HepG2 (cell line): ENCODE measurements around the gene LGALS8. TPM values are rescaled to one million over a fixed set of nuclear protein-coding genes. Genes with fewer than 3 reads are reported as not detected.

ENCODE experiments used
- ASH2L ChIP-seq: fragments of 300-600, 200-600 bp; sonication (generic); IDR thresholded peaks from 2 replicates; pipeline ENCODE4 v1.7.0; 2017; ENCODE audit warnings: low read depth, mild to moderate bottlenecking, moderate library complexity, mixed read lengths, low read length; ENCODE audit not compliant: insufficient read length
- DPF2 ChIP-seq: sonication (generic); formaldehyde crosslinking; IDR thresholded peaks from 2 replicates; pipeline ENCODE4 v1.4.0; 2020; ENCODE audit warnings: mild to moderate bottlenecking, low read depth, missing genetic modification reagents, borderline replicate concordance
- DR1 ChIP-seq: sonication (generic); formaldehyde crosslinking; IDR thresholded peaks from 2 replicates; pipeline ENCODE4 v1.8.0; 2021; ENCODE audit warnings: mild to moderate bottlenecking, missing genetic modification reagents, inconsistent platforms
- EHMT2 ChIP-seq: fragments of 200-600 bp; sonication (generic); IDR thresholded peaks from 2 replicates; pipeline ENCODE4 v1.7.0; 2017; ENCODE audit warnings: antibody characterized with exemption, low read depth, low read length, borderline replicate concordance
- HDAC2 ChIP-seq: sonication (generic); formaldehyde crosslinking; IDR thresholded peaks from 2 replicates; pipeline ENCODE4 v1.4.0; 2020; ENCODE audit warnings: missing genetic modification reagents
- HNRNPLL ChIP-seq: fragments of 200-400 bp; formaldehyde crosslinking; IDR thresholded peaks from 2 replicates; pipeline ENCODE4 v1.6.1; 2017; ENCODE audit warnings: mild to moderate bottlenecking, low read depth, low read length; ENCODE audit not compliant: poor library complexity, severe bottlenecking
- HOXA5 ChIP-seq: sonication (generic); formaldehyde crosslinking; IDR thresholded peaks from 2 replicates; pipeline ENCODE4 v1.4.0; 2020; ENCODE audit warnings: missing genetic modification reagents
- KAT8 ChIP-seq: IDR thresholded peaks from 2 replicates; pipeline ENCODE4 v1.6.1; 2016; ENCODE audit warnings: missing genetic modification reagents, missing compliant biosample characterization
- KDM5A ChIP-seq: fragments of 200-600 bp; sonication (generic); IDR thresholded peaks from 2 replicates; pipeline ENCODE4 v1.7.0; 2018; ENCODE audit warnings: antibody characterized with exemption, mild to moderate bottlenecking, low read length, borderline replicate concordance
- KLF12 ChIP-seq: sonication (generic); formaldehyde crosslinking; IDR thresholded peaks from 2 replicates; pipeline ENCODE4 v1.4.0; 2020; ENCODE audit warnings: missing genetic modification reagents, borderline replicate concordance
- MAZ ChIP-seq, 2 experiments: sonication (generic) in 1 of 2; formaldehyde crosslinking in 1 of 2; IDR thresholded peaks; 2 replicates each; pipeline versions ENCODE4 v1.5.0 to v1.6.1; 2012 to 2020; ENCODE audit warnings: low read depth in 2 of 2, mild to moderate bottlenecking in 2 of 2, borderline replicate concordance in 1 of 2, improper control_type of control experiment in 1 of 2, low read length in 1 of 2, missing genetic modification reagents in 1 of 2, moderate library complexity in 1 of 2
- MEIS1 ChIP-seq: sonication (generic); formaldehyde crosslinking; IDR thresholded peaks from 2 replicates; pipeline ENCODE4 v1.9.0; 2021; ENCODE audit warnings: mild to moderate bottlenecking, missing genetic modification reagents, moderate library complexity, borderline replicate concordance
- PHF5A ChIP-seq: IDR thresholded peaks from one replicate; pipeline ENCODE4 v1.6.1; 2018; ENCODE audit warnings: low read depth, missing genetic modification reagents; ENCODE audit not compliant: unreplicated experiment
- POLR2A ChIP-seq, 2 experiments: IDR thresholded peaks; 2 replicates each; pipeline ENCODE4 v1.6.1; 2011; ENCODE audit warnings: low read depth in 2 of 2, low read length in 2 of 2, mild to moderate bottlenecking in 1 of 2, moderate library complexity in 1 of 2; ENCODE audit not compliant: insufficient read depth in 1 of 2
- THAP11 ChIP-seq: IDR thresholded peaks from 2 replicates; pipeline ENCODE4 v1.6.1; 2016; ENCODE audit warnings: missing biosample characterization, missing genetic modification reagents
- YEATS4 ChIP-seq: sonication (generic); formaldehyde crosslinking; IDR thresholded peaks from 2 replicates; pipeline ENCODE4 v1.4.0; 2020; ENCODE audit warnings: missing genetic modification reagents, borderline replicate concordance
- YY1 ChIP-seq: IDR thresholded peaks from 2 replicates; pipeline ENCODE4 v1.6.1; 2011; ENCODE audit warnings: low read length, low read depth, moderate library complexity, mild to moderate bottlenecking; ENCODE audit not compliant: insufficient read depth, insufficient replicate concordance
- ZEB1 ChIP-seq: IDR thresholded peaks from 2 replicates; pipeline ENCODE4 v1.6.1; 2012; ENCODE audit warnings: mild to moderate bottlenecking, low read depth, inconsistent platforms; ENCODE audit not compliant: insufficient replicate concordance
- ZFAT ChIP-seq: sonication (generic); formaldehyde crosslinking; conservative IDR thresholded peaks from 2 replicates; pipeline ENCODE4 v1.8.1; 2023; ENCODE audit warnings: missing genetic modification reagents, inconsistent platforms
- ZNF20 ChIP-seq: sonication (generic); formaldehyde crosslinking; IDR thresholded peaks from 2 replicates; pipeline ENCODE4 v1.4.0; 2020; ENCODE audit warnings: mild to moderate bottlenecking, moderate library complexity, missing genetic modification reagents
- ZNF431 ChIP-seq: sonication (generic); formaldehyde crosslinking; IDR thresholded peaks from 2 replicates; pipeline ENCODE4 v1.9.0; 2022; ENCODE audit warnings: missing genetic modification reagents, low read depth, mild to moderate bottlenecking, borderline replicate concordance
- ZNF512 ChIP-seq: sonication (generic); formaldehyde crosslinking; IDR thresholded peaks from 2 replicates; pipeline ENCODE4 v1.4.0; 2020; ENCODE audit warnings: mild to moderate bottlenecking, missing genetic modification reagents
- ZNF550 ChIP-seq: sonication (generic); formaldehyde crosslinking; IDR thresholded peaks from 2 replicates; pipeline ENCODE4 v1.4.0; 2020; ENCODE audit warnings: mild to moderate bottlenecking, missing genetic modification reagents, borderline replicate concordance
- ZNF567 ChIP-seq: sonication (generic); formaldehyde crosslinking; IDR thresholded peaks from 2 replicates; pipeline ENCODE4 v1.8.1; 2023; ENCODE audit warnings: mild to moderate bottlenecking, missing genetic modification reagents, borderline replicate concordance
- ZNF772 ChIP-seq: sonication (generic); formaldehyde crosslinking; IDR thresholded peaks from 2 replicates; pipeline ENCODE4 v1.5.0; 2020; ENCODE audit warnings: mild to moderate bottlenecking, missing genetic modification reagents
- ZSCAN22 ChIP-seq: sonication (generic); formaldehyde crosslinking; IDR thresholded peaks from 2 replicates; pipeline ENCODE4 v1.4.0; 2020; ENCODE audit warnings: mild to moderate bottlenecking, missing genetic modification reagents
- polyA plus RNA-seq, 8 experiments: library from polyadenylated mRNA; depleted of rRNA in 3 of 8; stranded (reverse) in 7 of 8; unstranded in 1 of 8; fragments of >200 nt; fragmentation: Illumina TruSeq in 4 of 8; extraction: Trizol in 4 of 8; gene quantifications; 2 replicates each; pipeline versions ENCODE4 v1.2.1 to v1.2.3, GENCODE V29; 2011 to 2016; ENCODE audit warnings: low read depth in 4 of 8, missing spikeins in 1 of 8, mixed read lengths in 1 of 8; ENCODE audit not compliant: insufficient read depth in 1 of 8
- total RNA-seq, 5 experiments: library from RNA; depleted of rRNA; stranded (reverse); fragments of >200 nt; fragmentation: Illumina TruSeq; extraction: Trizol; gene quantifications; 2 replicates each; pipeline ENCODE4 v1.2.3, GENCODE V29; 2016; ENCODE audit warnings: low read depth in 1 of 5
- TF ChIP-seq, protein P1 (sequence below): sonication (generic); formaldehyde crosslinking; IDR thresholded peaks from 2 replicates; pipeline ENCODE4 v1.8.0; 2022; ENCODE audit warnings: mild to moderate bottlenecking, missing genetic modification reagents

Gene LGALS8
- total and polyA plus RNA-seq, 2 of the 13 experiments (the other 11 are each of a cell fraction or from before 2014, with no cell fraction given): 29.3 to 185 TPM

DNA sequence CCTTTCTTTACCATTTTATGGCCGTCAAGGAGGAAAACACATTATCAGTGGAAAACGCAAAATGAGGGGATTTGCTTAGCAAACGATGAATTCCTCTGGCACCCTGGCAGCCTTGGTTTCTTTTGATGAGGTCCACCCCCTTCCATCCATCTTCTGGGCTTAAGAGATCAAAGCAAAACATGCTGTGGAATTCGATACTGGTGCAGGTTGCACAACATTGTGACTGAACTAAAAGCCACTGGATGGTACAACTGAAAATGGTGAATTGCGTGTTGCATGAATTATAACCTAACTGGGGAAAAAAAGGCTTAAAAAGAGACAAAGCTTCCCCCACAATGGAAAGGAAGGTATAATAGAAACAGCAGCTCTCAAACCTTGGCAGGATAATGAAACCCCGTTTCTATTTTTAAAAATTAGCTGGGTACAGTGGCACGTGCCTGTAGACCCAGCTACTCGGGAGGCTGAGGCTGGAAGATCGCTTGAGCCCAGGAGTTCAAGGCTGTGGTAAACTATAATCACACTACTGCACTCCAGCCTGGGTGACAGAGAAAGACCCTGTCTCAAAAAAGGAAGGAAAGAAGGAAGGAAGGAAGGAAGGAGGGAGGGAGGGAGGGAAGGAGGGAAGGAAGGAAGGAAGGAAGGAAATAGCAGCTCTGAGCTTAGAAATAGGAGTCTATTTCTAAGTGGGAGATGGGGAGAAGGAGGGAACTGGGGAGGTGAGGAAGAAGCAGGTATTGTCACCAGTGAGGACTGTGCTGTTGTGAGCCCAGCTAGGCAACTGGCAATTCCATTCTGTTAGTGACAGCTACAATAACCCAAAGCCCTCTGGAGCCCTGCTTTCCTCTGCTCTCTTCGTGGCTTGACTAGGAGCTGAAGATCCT, 29.0 kb upstream of the LGALS8 start (continued):
- TF ChIP-seq ZNF512 (CRISPR knock-in tag) (peak; percentile 17; the same call in 1 of the 2 replicates), MEIS1 (CRISPR knock-in tag) (no peak), THAP11 (CRISPR knock-in tag) (peak; percentile 51), ZNF772 (CRISPR knock-in tag) (0 out of 2 replicates have a peak, but pooled peaks have one; percentile 31), KDM5A (peak; percentile 40; the same call in 1 of the 2 replicates), YY1 (peak; percentile 23), HOXA5 (peak; percentile 92), EHMT2 (peak; percentile 71; the same call in 1 of the 2 replicates), KAT8 (peak; percentile 57; the same call in 1 of the 2 replicates), DPF2 (CRISPR knock-in tag) (peak; percentile 62; the same call in 1 of the 2 replicates), HNRNPLL (no peak), ZEB1 (no peak), ZNF20 (no peak), ZNF431 (no peak), DR1 (CRISPR knock-in tag) (no peak), ASH2L (peak; percentile 76), ZSCAN22 (CRISPR knock-in tag) (no peak), ZNF550 (CRISPR knock-in tag) (no peak), YEATS4 (CRISPR knock-in tag) (peak; percentile 49; the same call in 1 of the 2 replicates), KLF12 (CRISPR knock-in tag) (no peak), HDAC2 (CRISPR knock-in tag) (peak; percentile 96), POLR2A (IDR thresholded peaks at IDR 0.05; ENCODE audit: insufficient read depth in 1 of 2, low read depth in 2 of 2, low read length in 2 of 2) (peak in 1 of 2 experiments; percentile 39; a peak in 1 of 4 replicates), ZNF567 (no peak), MAZ (IDR thresholded peaks at IDR 0.05; ENCODE audit: borderline replicate concordance, low read depth, low read length) (no peak), MAZ (CRISPR knock-in tag; IDR thresholded peaks at IDR 0.05; ENCODE audit: low read depth) (0 out of 2 replicates have a peak, but pooled peaks have one; percentile 38), ZFAT (CRISPR knock-in tag) (no peak), PHF5A (CRISPR knock-in tag) (peak; percentile 70)
- TF ChIP-seq, protein P1, sequence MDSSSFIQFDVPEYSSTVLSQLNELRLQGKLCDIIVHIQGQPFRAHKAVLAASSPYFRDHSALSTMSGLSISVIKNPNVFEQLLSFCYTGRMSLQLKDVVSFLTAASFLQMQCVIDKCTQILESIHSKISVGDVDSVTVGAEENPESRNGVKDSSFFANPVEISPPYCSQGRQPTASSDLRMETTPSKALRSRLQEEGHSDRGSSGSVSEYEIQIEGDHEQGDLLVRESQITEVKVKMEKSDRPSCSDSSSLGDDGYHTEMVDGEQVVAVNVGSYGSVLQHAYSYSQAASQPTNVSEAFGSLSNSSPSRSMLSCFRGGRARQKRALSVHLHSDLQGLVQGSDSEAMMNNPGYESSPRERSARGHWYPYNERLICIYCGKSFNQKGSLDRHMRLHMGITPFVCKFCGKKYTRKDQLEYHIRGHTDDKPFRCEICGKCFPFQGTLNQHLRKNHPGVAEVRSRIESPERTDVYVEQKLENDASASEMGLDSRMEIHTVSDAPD: peak; percentile 34; the same call in 1 of the 2 replicates
